Tongue (tissue), 2 donors: ENCODE data around the gene ZCCHC10. TPM values are rescaled to one million over a fixed set of nuclear protein-coding genes. Genes with fewer than 3 reads are reported as not detected.
"Not testable (repeated sequence)": the region's sequence is repeated elsewhere in the genome, so short reads cannot be mapped to it uniquely, and the experiment has no call there.

Experiments used
- DNase-seq: peaks from one replicate; pipeline ENCODE4 v3.0.0-alpha.2; 2015
- total RNA-seq: library from RNA; depleted of rRNA; stranded (reverse); fragments of >200 nt; gene quantifications from one replicate; pipeline ENCODE4 v1.2.3, GENCODE V29; 2014

The ZCCHC10 gene
- total RNA-seq, 1 donor from 2014 or later: 26.4 TPM

GRCh38 chr5:133041910-133042309 is 15.6 kb upstream of the ZCCHC10 start:
- DNase-seq: no peak

- DNase-seq: no peak
These were observed 14.9 kb upstream of the ZCCHC10 start for GRCh38 chr5:133041157-133041784.

GRCh38 chr5:133036677-133037076 is 10.3 kb upstream of the ZCCHC10 start:
- DNase-seq: not testable (repeated sequence)

- no peak for DNase-seq
These were observed 8.9 kb upstream of the ZCCHC10 start for GRCh38 chr5:133035224-133035623.

GRCh38 chr5:133034064-133034463 is 7.7 kb upstream of the ZCCHC10 start:
- DNase-seq: no peak

GRCh38 chr5:133032852-133033742 is 6.7 kb upstream of the ZCCHC10 start:
- no peak for DNase-seq

- DNase-seq: no peak
These were observed 4.1 kb upstream of the ZCCHC10 start for GRCh38 chr5:133030343-133031005.

GRCh38 chr5:133029416-133029815 is 3.1 kb upstream of the ZCCHC10 start:
- DNase-seq: no peak

GRCh38 chr5:133026664-133027153 is 360 bp upstream of the ZCCHC10 start:
- DNase-seq: no peak

GRCh38 chr5:133019471-133019870 is 6.9 kb downstream of the ZCCHC10 start:
- DNase-seq: not testable (repeated sequence)

- no peak for DNase-seq
These were observed 8.4 kb downstream of the ZCCHC10 start for GRCh38 chr5:133017964-133018363.

- no peak for DNase-seq
These were observed 10.9 kb downstream of the ZCCHC10 start for GRCh38 chr5:133015466-133015865.

- DNase-seq: not testable (repeated sequence)
These were observed 17.9 kb downstream of the ZCCHC10 start for GRCh38 chr5:133008455-133008854.

- DNase-seq: no peak
These were observed 19.7 kb downstream of the ZCCHC10 start for GRCh38 chr5:133006653-133007052.

GRCh38 chr5:132999246-132999645 is 27.1 kb downstream of the ZCCHC10 start:
- DNase-seq: no peak

GRCh38 chr5:132998556-132998955 is 27.8 kb downstream of the ZCCHC10 start:
- DNase-seq: no peak

GRCh38 chr5:132996307-132996706 is 30.0 kb downstream of the ZCCHC10 start:
- no peak for DNase-seq

GRCh38 chr5:132987531-132988408 is 38.6 kb downstream of the ZCCHC10 start:
- DNase-seq: no peak

- not testable (repeated sequence) for DNase-seq
These were observed 43.4 kb downstream of the ZCCHC10 start for GRCh38 chr5:132982971-132983370.

- DNase-seq: no peak
These were observed 45.1 kb downstream of the ZCCHC10 start for GRCh38 chr5:132981288-132981687.

- no peak for DNase-seq
These were observed 46.4 kb downstream of the ZCCHC10 start for GRCh38 chr5:132979976-132980375.
